WTC11 (cell line): ENCODE data around the gene DCLRE1A. TPM values are rescaled to one million over a fixed set of nuclear protein-coding genes. Genes with fewer than 3 reads are reported as not detected.

ENCODE experiments used
- ATAC-seq: fragments of 200-7000 bp; cut with Tn5 transposase; 2 replicates; pipeline ENCODE4 v1.10.0; 2021; ENCODE audit warnings: mild to moderate bottlenecking, moderate library complexity
- CTCF ChIA-PET: fragments of 300-600 bp; sonication (Branson Sonifier 250); formaldehyde crosslinking; loops from one replicate; lab custom pipeline; 2021; ENCODE audit warnings: antibody characterized with exemption; lab: Charles Lee
- POLR2A ChIA-PET: fragments of 350-600 bp; sonication (Branson Sonifier 250); formaldehyde crosslinking; loops from one replicate; lab custom pipeline; 2021; ENCODE audit warnings: antibody characterized with exemption; lab: Charles Lee
- DNase-seq: peaks from one replicate; pipeline ENCODE4 v3.0.0; 2021; ENCODE audit warnings: low spot score
- H3K27ac Mint-ChIP-seq: 2 replicates; pipeline ENCODE4 v1.8.0; 2021; ENCODE audit warnings: mixed read lengths
- H3K27me3 Mint-ChIP-seq: 2 replicates; pipeline ENCODE4 v1.8.0; 2021; ENCODE audit warnings: low read depth, mild to moderate bottlenecking, moderate library complexity, mixed read lengths
- H3K36me3 Mint-ChIP-seq: 2 replicates; pipeline ENCODE4 v1.8.0; 2021; ENCODE audit warnings: mixed read lengths
- H3K4me1 Mint-ChIP-seq: 2 replicates; pipeline ENCODE4 v1.8.0; 2022; ENCODE audit warnings: mixed read lengths
- H3K4me3 Mint-ChIP-seq: 2 replicates; pipeline ENCODE4 v1.8.0; 2021; ENCODE audit warnings: mild to moderate bottlenecking, moderate library complexity, mixed read lengths
- H3K9me3 Mint-ChIP-seq: 2 replicates; pipeline ENCODE4 v1.8.0; 2021; ENCODE audit warnings: mixed read lengths
- ETV6 ChIP-seq: sonication (generic); formaldehyde crosslinking; IDR thresholded peaks from 2 replicates; pipeline ENCODE4 v1.8.1; 2022; ENCODE audit warnings: mild to moderate bottlenecking, missing genetic modification reagents
- FOXK1 ChIP-seq: sonication (generic); formaldehyde crosslinking; IDR thresholded peaks from 2 replicates; pipeline ENCODE4 v1.8.0; 2022; ENCODE audit warnings: mild to moderate bottlenecking, moderate library complexity, missing genetic modification reagents
- GABPB1 ChIP-seq: sonication (generic); formaldehyde crosslinking; IDR thresholded peaks from 2 replicates; pipeline ENCODE4 v1.8.1; 2023; ENCODE audit warnings: mild to moderate bottlenecking, missing genetic modification reagents
- NFYB ChIP-seq: sonication (generic); formaldehyde crosslinking; conservative IDR thresholded peaks from 2 replicates; pipeline ENCODE4 v1.8.0; 2022; ENCODE audit warnings: low read depth, missing genetic modification reagents
- TP53 ChIP-seq: sonication (generic); formaldehyde crosslinking; IDR thresholded peaks from 2 replicates; pipeline ENCODE4 v1.8.1; 2023; ENCODE audit warnings: mild to moderate bottlenecking, missing genetic modification reagents
- ZNF219 ChIP-seq: sonication (generic); formaldehyde crosslinking; IDR thresholded peaks from 2 replicates; pipeline ENCODE4 v1.8.0; 2023; ENCODE audit warnings: missing genetic modification reagents, mild to moderate bottlenecking, borderline replicate concordance
- ZNF232 ChIP-seq: sonication (generic); formaldehyde crosslinking; IDR thresholded peaks from 2 replicates; pipeline ENCODE4 v1.8.0; 2022; ENCODE audit warnings: mild to moderate bottlenecking, missing genetic modification reagents
- ZNF671 ChIP-seq: fragments of 250-450 bp; sonication (Bioruptor Pico); IDR thresholded peaks from 2 replicates; pipeline ENCODE4 v1.8.0; 2021; ENCODE audit warnings: mild to moderate bottlenecking
- total RNA-seq: library from RNA; stranded (reverse); gene quantifications from 3 replicates; pipeline ENCODE4 v1.2.3, GENCODE V29; 2021
- TF ChIP-seq, protein P1 (sequence below): sonication (generic); formaldehyde crosslinking; IDR thresholded peaks from 2 replicates; pipeline ENCODE4 v1.8.0; 2022; ENCODE audit warnings: missing genetic modification reagents
- TF ChIP-seq, protein P2 (sequence below): sonication (generic); formaldehyde crosslinking; IDR thresholded peaks from 2 replicates; pipeline ENCODE4 v1.8.1; 2023; ENCODE audit warnings: mild to moderate bottlenecking, missing genetic modification reagents
- TF ChIP-seq, protein P3 (sequence below): sonication (generic); formaldehyde crosslinking; IDR thresholded peaks from 2 replicates; pipeline ENCODE4 v1.8.1; 2023; ENCODE audit warnings: mild to moderate bottlenecking, missing genetic modification reagents, moderate library complexity
- TF ChIP-seq, protein P4 (sequence below): sonication (generic); formaldehyde crosslinking; IDR thresholded peaks from 2 replicates; pipeline ENCODE4 v1.8.0; 2022; ENCODE audit warnings: mild to moderate bottlenecking, missing genetic modification reagents
- TF ChIP-seq, protein P5 (sequence below): fragments of 250-450 bp; sonication (Bioruptor Pico); IDR thresholded peaks from 2 replicates; pipeline ENCODE4 v1.9.0; 2021; ENCODE audit warnings: mild to moderate bottlenecking
- TF ChIP-seq, protein P6 (sequence below): sonication (generic); formaldehyde crosslinking; IDR thresholded peaks from 2 replicates; pipeline ENCODE4 v1.8.1; 2023; ENCODE audit warnings: mild to moderate bottlenecking, missing genetic modification reagents, moderate library complexity
- TF ChIP-seq, protein P7 (sequence below): sonication (generic); formaldehyde crosslinking; conservative IDR thresholded peaks from 2 replicates; pipeline ENCODE4 v1.8.1; 2022; ENCODE audit warnings: mild to moderate bottlenecking, missing genetic modification reagents
- TF ChIP-seq, protein P8 (sequence below): sonication (generic); formaldehyde crosslinking; IDR thresholded peaks from 2 replicates; pipeline ENCODE4 v1.8.0; 2023; ENCODE audit warnings: missing genetic modification reagents, mild to moderate bottlenecking, borderline replicate concordance

DCLRE1A gene
- total RNA-seq, 1 experiment from 2014 or later = 11.3 TPM

DNA sequence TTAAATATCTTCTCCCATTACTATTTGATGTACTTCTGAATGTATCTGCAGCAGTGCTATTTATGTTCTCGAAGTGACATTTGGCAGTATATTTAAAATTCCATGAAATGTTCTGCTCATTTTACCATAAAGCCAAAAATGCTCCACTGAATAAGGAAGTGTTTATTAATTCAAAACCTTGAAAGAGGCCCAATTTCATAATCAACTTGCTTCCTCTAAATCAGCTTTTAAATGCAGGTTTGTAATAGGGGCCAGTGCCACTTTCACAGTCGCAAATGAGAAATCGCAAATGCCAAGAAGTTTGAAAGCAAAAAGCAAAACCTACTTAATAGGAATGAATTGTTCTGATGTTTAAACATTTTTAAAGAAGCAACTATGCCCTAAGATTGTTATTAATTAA is 12.0 kb upstream of the DCLRE1A start:
- ATAC-seq (no peak), DNase-seq (no peak)
- peaks cover 27% of the 10 kb centered on the region for H3K36me3 Mint-ChIP-seq
- no peak overlapping the region for H3K4me3 Mint-ChIP-seq
- CTCF ChIA-PET = no interaction called here
- TF ChIP-seq GABPB1 (CRISPR knock-in tag) (no peak), TP53 (CRISPR knock-in tag) (no peak), ZNF219 (CRISPR knock-in tag) (no peak), FOXK1 (CRISPR knock-in tag) (no peak), NFYB (no peak)
- TF ChIP-seq, protein P1, sequence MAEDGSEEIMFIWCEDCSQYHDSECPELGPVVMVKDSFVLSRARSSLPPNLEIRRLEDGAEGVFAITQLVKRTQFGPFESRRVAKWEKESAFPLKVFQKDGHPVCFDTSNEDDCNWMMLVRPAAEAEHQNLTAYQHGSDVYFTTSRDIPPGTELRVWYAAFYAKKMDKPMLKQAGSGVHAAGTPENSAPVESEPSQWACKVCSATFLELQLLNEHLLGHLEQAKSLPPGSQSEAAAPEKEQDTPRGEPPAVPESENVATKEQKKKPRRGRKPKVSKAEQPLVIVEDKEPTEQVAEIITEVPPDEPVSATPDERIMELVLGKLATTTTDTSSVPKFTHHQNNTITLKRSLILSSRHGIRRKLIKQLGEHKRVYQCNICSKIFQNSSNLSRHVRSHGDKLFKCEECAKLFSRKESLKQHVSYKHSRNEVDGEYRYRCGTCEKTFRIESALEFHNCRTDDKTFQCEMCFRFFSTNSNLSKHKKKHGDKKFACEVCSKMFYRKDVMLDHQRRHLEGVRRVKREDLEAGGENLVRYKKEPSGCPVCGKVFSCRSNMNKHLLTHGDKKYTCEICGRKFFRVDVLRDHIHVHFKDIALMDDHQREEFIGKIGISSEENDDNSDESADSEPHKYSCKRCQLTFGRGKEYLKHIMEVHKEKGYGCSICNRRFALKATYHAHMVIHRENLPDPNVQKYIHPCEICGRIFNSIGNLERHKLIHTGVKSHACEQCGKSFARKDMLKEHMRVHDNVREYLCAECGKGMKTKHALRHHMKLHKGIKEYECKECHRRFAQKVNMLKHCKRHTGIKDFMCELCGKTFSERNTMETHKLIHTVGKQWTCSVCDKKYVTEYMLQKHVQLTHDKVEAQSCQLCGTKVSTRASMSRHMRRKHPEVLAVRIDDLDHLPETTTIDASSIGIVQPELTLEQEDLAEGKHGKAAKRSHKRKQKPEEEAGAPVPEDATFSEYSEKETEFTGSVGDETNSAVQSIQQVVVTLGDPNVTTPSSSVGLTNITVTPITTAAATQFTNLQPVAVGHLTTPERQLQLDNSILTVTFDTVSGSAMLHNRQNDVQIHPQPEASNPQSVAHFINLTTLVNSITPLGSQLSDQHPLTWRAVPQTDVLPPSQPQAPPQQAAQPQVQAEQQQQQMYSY (CRISPR knock-in tag) = no peak
- TF ChIP-seq, protein P2, sequence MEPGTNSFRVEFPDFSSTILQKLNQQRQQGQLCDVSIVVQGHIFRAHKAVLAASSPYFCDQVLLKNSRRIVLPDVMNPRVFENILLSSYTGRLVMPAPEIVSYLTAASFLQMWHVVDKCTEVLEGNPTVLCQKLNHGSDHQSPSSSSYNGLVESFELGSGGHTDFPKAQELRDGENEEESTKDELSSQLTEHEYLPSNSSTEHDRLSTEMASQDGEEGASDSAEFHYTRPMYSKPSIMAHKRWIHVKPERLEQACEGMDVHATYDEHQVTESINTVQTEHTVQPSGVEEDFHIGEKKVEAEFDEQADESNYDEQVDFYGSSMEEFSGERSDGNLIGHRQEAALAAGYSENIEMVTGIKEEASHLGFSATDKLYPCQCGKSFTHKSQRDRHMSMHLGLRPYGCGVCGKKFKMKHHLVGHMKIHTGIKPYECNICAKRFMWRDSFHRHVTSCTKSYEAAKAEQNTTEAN (CRISPR knock-in tag) = no peak
- TF ChIP-seq, protein P3, sequence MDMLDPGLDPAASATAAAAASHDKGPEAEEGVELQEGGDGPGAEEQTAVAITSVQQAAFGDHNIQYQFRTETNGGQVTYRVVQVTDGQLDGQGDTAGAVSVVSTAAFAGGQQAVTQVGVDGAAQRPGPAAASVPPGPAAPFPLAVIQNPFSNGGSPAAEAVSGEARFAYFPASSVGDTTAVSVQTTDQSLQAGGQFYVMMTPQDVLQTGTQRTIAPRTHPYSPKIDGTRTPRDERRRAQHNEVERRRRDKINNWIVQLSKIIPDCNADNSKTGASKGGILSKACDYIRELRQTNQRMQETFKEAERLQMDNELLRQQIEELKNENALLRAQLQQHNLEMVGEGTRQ (CRISPR knock-in tag) = no peak
- TF ChIP-seq, protein P4, sequence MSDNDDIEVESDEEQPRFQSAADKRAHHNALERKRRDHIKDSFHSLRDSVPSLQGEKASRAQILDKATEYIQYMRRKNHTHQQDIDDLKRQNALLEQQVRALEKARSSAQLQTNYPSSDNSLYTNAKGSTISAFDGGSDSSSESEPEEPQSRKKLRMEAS (CRISPR knock-in tag) = no peak
- TF ChIP-seq, protein P5, sequence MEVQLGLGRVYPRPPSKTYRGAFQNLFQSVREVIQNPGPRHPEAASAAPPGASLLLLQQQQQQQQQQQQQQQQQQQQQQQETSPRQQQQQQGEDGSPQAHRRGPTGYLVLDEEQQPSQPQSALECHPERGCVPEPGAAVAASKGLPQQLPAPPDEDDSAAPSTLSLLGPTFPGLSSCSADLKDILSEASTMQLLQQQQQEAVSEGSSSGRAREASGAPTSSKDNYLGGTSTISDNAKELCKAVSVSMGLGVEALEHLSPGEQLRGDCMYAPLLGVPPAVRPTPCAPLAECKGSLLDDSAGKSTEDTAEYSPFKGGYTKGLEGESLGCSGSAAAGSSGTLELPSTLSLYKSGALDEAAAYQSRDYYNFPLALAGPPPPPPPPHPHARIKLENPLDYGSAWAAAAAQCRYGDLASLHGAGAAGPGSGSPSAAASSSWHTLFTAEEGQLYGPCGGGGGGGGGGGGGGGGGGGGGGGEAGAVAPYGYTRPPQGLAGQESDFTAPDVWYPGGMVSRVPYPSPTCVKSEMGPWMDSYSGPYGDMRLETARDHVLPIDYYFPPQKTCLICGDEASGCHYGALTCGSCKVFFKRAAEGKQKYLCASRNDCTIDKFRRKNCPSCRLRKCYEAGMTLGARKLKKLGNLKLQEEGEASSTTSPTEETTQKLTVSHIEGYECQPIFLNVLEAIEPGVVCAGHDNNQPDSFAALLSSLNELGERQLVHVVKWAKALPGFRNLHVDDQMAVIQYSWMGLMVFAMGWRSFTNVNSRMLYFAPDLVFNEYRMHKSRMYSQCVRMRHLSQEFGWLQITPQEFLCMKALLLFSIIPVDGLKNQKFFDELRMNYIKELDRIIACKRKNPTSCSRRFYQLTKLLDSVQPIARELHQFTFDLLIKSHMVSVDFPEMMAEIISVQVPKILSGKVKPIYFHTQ (CRISPR knock-in tag) = no peak
- TF ChIP-seq, protein P6, sequence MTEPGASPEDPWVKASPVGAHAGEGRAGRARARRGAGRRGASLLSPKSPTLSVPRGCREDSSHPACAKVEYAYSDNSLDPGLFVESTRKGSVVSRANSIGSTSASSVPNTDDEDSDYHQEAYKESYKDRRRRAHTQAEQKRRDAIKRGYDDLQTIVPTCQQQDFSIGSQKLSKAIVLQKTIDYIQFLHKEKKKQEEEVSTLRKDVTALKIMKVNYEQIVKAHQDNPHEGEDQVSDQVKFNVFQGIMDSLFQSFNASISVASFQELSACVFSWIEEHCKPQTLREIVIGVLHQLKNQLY (CRISPR knock-in tag) = no peak
- TF ChIP-seq, protein P7, sequence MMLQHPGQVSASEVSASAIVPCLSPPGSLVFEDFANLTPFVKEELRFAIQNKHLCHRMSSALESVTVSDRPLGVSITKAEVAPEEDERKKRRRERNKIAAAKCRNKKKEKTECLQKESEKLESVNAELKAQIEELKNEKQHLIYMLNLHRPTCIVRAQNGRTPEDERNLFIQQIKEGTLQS (CRISPR knock-in tag) = no peak
- POLR2A ChIA-PET = no interaction called here
- H3K27ac Mint-ChIP-seq = no peak overlapping the region
- no peaks in the 10 kb centered on the region for H3K27me3 Mint-ChIP-seq
- peaks cover 6% of the 10 kb centered on the region for H3K9me3 Mint-ChIP-seq
- no peaks in the 10 kb centered on the region for H3K4me1 Mint-ChIP-seq

DNA sequence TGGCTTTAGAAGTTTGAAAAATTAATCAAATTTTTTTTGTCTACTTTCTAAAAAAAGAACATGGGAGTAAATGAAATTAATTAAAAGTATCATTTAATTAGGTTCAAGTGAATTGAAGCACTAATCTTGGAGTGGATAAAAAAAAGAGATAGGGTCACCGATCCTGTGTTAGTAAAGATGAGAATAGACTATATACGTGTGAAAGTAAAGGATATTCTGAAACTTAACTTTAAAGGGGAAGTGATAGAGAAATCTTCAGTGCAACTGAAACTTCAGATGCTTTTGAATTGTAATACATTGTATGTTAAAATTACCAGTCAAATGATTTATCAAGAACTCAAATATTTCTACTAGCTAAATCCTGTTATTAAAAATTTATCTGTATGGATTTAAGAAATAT is 5.4 kb upstream of the DCLRE1A start:
- H3K27ac Mint-ChIP-seq = no peak overlapping the region
- CTCF ChIA-PET = no interaction called here
- TF ChIP-seq ETV6 (CRISPR knock-in tag) (no peak), ZNF232 (no peak), NFYB (no peak), ZNF671 (CRISPR knock-in tag) (no peak)
- TF ChIP-seq, protein P8, sequence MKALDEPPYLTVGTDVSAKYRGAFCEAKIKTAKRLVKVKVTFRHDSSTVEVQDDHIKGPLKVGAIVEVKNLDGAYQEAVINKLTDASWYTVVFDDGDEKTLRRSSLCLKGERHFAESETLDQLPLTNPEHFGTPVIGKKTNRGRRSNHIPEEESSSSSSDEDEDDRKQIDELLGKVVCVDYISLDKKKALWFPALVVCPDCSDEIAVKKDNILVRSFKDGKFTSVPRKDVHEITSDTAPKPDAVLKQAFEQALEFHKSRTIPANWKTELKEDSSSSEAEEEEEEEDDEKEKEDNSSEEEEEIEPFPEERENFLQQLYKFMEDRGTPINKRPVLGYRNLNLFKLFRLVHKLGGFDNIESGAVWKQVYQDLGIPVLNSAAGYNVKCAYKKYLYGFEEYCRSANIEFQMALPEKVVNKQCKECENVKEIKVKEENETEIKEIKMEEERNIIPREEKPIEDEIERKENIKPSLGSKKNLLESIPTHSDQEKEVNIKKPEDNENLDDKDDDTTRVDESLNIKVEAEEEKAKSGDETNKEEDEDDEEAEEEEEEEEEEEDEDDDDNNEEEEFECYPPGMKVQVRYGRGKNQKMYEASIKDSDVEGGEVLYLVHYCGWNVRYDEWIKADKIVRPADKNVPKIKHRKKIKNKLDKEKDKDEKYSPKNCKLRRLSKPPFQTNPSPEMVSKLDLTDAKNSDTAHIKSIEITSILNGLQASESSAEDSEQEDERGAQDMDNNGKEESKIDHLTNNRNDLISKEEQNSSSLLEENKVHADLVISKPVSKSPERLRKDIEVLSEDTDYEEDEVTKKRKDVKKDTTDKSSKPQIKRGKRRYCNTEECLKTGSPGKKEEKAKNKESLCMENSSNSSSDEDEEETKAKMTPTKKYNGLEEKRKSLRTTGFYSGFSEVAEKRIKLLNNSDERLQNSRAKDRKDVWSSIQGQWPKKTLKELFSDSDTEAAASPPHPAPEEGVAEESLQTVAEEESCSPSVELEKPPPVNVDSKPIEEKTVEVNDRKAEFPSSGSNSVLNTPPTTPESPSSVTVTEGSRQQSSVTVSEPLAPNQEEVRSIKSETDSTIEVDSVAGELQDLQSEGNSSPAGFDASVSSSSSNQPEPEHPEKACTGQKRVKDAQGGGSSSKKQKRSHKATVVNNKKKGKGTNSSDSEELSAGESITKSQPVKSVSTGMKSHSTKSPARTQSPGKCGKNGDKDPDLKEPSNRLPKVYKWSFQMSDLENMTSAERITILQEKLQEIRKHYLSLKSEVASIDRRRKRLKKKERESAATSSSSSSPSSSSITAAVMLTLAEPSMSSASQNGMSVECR (CRISPR knock-in tag) = no peak
- TF ChIP-seq, all 79 proteins: peak for 0
- H3K4me3 Mint-ChIP-seq = no peak overlapping the region
- H3K9me3 Mint-ChIP-seq = peaks cover 6% of the 10 kb centered on the region
- POLR2A ChIA-PET = no interaction called here
- no peaks in the 10 kb centered on the region for H3K27me3 Mint-ChIP-seq
- DNase-seq = no peak
- peaks cover 10% of the 10 kb centered on the region for H3K4me1 Mint-ChIP-seq
- peaks cover 47% of the 10 kb centered on the region for H3K36me3 Mint-ChIP-seq
- ATAC-seq = no peak
